GM11168 (cell line): Measurements from ENCODE around the gene FGGY.
"Not testable (repeated sequence)": the region's sequence is repeated elsewhere in the genome, so short reads cannot be mapped to it uniquely, and the experiment has no call there.

Experiments
- in situ Hi-C: fragments of 300-500 bp; cut with MboI; formaldehyde crosslinking; loops from one replicate; pipeline ENCODE4 v1.12.0; 2022; ENCODE audit warnings: low sequenced_read_pairs; ENCODE audit not compliant: unreplicated experiment

The FGGY gene

GRCh38 chr1:59342801-59343575 lies 46.1 kb downstream of the FGGY start:
- in situ Hi-C loops = no loop called here

DNA sequence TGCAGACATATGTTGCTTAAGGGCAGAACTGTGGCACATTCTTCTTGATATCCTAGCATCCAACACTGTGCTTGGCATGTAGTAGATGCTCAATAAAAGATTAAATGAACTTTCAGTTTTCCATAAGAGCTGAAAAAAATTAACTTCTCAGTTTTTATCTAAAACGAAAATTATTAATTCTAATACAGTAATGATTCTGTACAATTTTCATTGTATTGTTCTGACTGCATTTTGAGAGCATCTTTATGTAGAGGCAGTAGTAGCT lies 46.6 kb downstream of the FGGY start:
- in situ Hi-C loops = no loop called here

GRCh38 chr1:59345221-59345620 lies 48.3 kb downstream of the FGGY start:
- in situ Hi-C loops = no loop called here

GRCh38 chr1:59346429-59346828 lies 49.5 kb downstream of the FGGY start:
- in situ Hi-C loops = no loop called here

- in situ Hi-C loops = no loop called here
Measured at GRCh38 chr1:59349101-59349500, 52.2 kb downstream of the FGGY start.

- in situ Hi-C loops = no loop called here
Measured at GRCh38 chr1:59350521-59350920, 53.6 kb downstream of the FGGY start.

DNA sequence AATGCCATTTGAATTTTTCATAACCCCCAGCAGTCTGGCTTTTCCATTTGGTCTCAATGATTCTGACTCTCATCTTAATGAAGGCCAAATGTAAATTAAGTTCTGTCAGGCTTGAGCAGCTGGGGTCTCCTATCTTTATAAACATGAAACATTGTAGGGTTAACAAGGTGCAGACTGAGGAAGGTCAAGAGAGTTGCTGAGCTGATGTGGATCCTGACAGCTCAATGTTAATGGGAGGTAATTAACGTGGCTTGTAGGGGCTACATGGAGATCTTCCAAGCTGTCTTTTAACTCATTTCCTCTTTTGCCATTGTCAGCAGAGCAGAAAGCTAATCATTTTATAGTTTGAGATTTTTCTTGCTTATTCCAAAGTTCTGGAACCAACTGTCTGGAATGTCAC lies 55.2 kb downstream of the FGGY start:
- in situ Hi-C loops = no loop called here

- in situ Hi-C loops = no loop called here
Measured at GRCh38 chr1:59353453-59353852, 56.6 kb downstream of the FGGY start.

GRCh38 chr1:59354239-59354638 lies 57.3 kb downstream of the FGGY start:
- in situ Hi-C loops = not testable (repeated sequence)

DNA sequence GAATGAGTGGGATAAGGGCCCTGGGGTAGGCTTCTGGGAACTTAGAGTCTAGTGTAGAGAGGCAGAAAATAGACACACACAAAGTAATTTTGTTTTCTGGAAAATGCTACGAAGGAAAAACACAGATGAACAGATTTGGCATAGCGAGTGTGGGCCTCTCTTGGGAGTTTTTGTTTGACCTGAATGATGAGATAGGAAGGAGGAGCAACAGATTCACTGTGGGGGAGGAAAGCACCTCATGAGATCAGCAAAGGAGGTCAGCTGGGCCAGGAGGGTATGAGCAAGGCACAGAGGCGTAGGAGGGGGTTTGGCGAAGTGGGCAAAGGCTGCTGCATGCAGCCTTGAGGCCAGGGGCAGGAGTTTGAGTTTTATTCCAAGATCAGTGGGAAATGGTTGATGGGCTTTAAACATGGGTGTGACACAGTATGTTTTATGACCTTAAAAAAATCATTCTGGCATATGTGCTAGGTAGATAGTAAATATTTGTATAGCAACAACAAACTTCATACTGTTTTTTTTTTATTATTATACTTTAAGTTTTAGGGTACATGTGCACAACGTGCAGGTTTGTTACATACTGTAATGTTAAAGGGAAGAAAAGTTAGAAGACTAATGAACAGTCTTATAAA lies 57.9 kb downstream of the FGGY start:
- in situ Hi-C loops = no loop called here

DNA sequence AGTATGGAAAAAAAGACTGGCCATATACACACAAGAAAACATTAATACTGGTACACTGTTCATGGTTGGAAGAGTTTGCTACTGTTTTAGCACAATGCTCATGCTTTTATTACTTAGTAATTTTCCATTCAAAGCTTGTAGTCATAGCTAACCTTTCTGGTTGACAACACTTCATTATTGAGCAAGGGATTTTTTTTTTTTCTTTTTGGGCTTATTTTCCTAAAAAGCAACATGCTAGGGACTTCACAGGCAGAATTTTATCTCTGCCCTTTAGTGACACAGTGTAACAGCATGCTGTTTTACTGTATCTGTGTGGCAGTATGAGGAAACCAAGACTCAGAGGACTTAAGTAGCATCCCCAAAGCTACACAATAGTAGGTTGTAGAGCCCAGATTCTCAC lies 58.5 kb downstream of the FGGY start:
- in situ Hi-C loops = no loop called here

DNA sequence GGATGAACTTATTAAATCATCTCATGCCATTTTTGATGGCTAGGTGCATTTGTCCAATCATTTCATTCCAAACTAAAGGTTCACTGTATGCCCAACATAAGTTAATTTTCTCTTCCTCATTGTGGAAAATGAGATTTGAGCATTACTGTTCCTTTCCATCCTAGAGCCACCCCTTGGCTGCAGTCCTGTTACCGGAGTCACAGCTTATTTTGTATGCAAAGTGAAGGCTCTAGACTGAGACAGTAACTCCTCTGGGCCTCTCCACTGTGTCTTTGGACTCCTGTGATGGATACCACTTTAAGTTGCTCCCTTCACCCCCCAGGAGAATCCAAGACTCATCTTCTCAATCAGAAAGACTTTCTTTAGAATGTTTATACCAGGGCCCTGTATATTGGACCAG lies 59.7 kb downstream of the FGGY start:
- in situ Hi-C loops = no loop called here

DNA sequence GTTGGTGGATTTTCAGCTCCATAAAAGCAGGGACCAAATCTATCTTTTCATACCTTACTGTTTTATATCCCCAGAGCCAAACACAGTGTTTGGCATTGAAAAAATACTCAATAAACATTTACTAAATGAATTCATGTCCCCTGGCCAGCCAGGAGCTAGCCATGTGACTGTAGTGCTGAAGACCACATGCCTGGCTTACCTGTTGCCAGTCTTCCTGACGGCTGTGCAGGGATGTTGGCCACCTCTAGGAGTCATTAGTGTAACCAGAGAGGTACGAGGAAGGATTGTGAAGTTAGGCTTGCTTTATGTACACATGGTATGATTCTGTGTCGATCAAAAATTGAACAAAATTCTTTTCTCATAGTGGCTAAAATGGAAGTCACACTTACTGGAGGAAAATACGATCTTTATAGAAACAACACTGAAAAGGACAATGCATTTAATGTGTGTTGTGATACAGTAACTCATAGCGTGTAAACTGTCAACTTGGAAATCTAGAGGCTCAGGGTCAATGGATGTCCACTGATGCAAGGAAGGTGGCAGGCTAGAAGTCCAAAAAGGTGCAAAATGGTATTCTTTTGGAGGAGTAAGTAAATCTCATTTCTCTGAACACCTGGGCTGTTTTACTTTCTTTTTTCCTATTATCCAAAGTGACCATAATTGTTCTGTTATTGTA lies 60.9 kb downstream of the FGGY start:
- in situ Hi-C loops = no loop called here

DNA sequence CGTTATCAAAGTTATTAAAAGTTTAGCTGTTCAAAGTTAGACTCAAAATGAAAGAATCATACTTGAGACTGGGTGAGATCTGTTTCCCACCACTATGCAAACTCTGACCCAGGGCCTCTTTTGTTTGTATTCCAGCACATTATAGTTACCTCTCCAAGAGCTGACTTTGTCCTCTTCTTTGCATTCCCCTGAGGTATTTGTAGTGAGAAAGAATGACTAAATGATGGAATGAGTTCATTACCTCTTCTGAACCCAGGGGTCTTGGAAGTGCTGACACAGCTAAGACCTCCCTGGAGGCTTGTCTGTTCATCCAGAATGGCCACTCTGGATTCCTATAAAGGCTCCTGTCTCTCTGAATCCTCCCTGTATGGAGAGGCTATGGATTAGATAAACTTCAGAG lies 62.4 kb downstream of the FGGY start:
- in situ Hi-C loops = no loop called here

DNA sequence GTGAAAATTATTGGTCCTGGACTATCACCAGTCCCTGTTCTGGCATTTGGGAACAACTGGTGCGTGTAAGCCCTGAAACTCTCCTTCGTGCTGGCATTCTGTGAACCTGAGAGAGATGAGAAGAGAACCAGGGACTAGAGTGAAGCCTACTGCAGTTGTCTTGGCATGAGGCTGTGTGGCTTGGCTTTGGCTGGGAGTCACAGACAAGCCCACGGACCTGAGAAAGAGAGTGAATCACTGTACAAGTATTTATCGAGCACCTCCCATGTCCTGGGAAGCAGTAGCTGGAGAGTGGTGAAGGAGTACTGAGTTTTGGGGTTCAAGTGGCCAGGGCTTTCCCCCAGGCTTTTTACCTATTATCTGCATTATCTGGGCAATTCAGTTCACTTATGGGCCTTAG lies 63.3 kb downstream of the FGGY start:
- in situ Hi-C loops = no loop called here

DNA sequence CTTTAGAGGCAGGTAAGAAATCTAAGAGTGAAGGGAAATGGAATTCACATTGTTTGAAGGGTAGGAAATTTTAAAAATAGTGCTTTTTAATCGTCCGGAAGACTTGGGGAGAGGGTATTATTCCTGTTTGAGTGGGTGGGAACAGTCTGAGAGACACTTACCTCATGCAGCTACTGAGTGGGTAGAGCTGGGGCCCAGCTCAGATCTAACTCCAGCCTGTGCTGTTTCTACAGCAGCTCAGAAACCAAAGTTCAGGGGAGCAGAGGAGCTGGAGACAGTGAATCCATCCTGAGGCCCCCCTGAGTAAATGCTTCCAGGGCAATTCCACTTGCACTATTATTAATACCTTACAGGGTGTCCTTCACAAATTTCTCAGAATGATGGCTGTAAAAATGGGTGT lies 63.8 kb downstream of the FGGY start:
- in situ Hi-C loops = no loop called here

DNA sequence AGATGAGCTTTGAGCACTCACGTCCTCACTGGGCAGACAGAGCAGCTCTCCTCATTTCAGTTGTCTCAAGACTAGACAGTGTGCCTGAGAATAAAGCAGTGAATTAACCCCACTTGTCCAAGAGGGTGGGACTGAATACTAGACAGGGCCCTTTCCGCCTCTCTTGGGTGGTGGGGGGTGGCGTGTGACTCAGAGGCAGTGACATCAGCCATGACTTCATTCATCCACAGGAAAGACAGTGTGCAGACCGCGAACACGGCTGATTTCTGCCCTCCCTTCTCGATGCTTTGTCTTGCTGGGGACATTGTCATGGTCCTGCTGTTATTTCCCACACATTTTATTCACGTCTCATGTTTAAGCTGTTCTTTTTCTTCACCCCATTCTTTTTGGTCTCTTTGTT lies 64.9 kb downstream of the FGGY start:
- in situ Hi-C loops = no loop called here

DNA sequence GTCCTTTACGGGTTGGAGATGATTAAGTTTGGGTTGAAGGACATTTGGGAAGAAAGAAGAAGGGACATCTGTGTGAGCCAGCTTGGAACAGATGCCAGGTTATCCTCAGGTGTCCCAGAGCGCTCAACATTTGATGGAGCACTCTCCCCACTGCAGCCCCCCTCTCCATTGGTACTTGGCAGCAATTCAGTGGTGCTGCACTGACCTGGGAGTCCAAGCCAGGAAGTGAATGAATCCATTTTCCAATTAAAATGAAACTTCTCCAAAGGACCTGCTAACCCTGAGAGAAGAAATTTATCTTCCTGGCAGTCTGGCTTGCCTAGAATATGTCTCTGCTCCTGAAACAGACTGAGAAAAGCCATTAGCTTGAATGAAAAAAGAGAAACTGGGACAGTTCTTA lies 67.1 kb downstream of the FGGY start:
- in situ Hi-C loops = no loop called here

- in situ Hi-C loops = no loop called here
Measured at GRCh38 chr1:59366346-59366745, 69.5 kb downstream of the FGGY start.

- in situ Hi-C loops = no loop called here
Measured at GRCh38 chr1:59367301-59368007, 70.6 kb downstream of the FGGY start.

GRCh38 chr1:59368008-59368670 lies 71.2 kb downstream of the FGGY start:
- in situ Hi-C loops = no loop called here
